GM12878 (cell line): ENCODE data around the gene PLXND1. TPM values are rescaled to one million over a fixed set of nuclear protein-coding genes. Genes with fewer than 3 reads are reported as not detected.

Experiments
- ATAC-seq: fragments of 200-7000 bp; cut with Tn5 transposase; 3 replicates; pipeline ENCODE4 v1.9.1; 2020; ENCODE audit warnings: mild to moderate bottlenecking, moderate library complexity
- BruUV-seq: library from RNA; stranded (reverse); fragments of 400-500 nt; replicated peaks from 2 replicates; lab custom pipeline; 2021; lab: Mats Ljungman, UMichigan
- CTCF ChIA-PET: fragments of 300-600 bp; sonication (Branson Sonifier 250); formaldehyde crosslinking; extraction: SDS; loops from one replicate; lab custom pipeline; 2021; ENCODE audit warnings: inconsistent platforms; lab: Yijun Ruan, JAX
- POLR2A ChIA-PET: fragments of 350-600 bp; formaldehyde crosslinking; extraction: SDS; loops from one replicate; lab custom pipeline; 2021; ENCODE audit warnings: inconsistent platforms; lab: Charles Lee
- RAD21 ChIA-PET: fragments of 300-600 bp; sonication (Branson Sonifier 250); formaldehyde crosslinking; loops from one replicate; lab custom pipeline; 2023; ENCODE audit warnings: antibody characterized with exemption; ENCODE audit not compliant: unreplicated experiment; lab: Charles Lee
- SMC1A ChIA-PET: fragments of 300-600 bp; sonication (Branson Sonifier 250); formaldehyde crosslinking; loops from one replicate; lab custom pipeline; 2023; ENCODE audit not compliant: unreplicated experiment, uncharacterized antibody; lab: Charles Lee
- DNase-seq: peaks from one replicate; pipeline ENCODE4 v3.0.0-alpha.2; 2011; ENCODE audit warnings: low read depth, low spot score
- FAIRE-seq: peaks from 3 replicates; lab custom pipeline; 2011; peaks lifted over from hg19 to GRCh38; lab: Jason Lieb, UNC
- H2AFZ ChIP-seq: 2 replicates; pipeline ENCODE4 v1.6.0; 2011; ENCODE audit warnings: low read depth, low read length, control low read depth; ENCODE audit not compliant: control insufficient read depth
- H3K27ac ChIP-seq: 2 replicates; pipeline ENCODE4 v1.5.1; 2011; ENCODE audit warnings: control low read depth; ENCODE audit not compliant: control insufficient read depth, insufficient read depth
- H3K27me3 ChIP-seq, 2 experiments: replicated peaks in 1 of 2; 2 replicates each; pipeline versions ENCODE4 v1.6.0 to v1.6.1; 2011; ENCODE audit warnings: low read length in 1 of 2; ENCODE audit not compliant: control insufficient read depth in 2 of 2, insufficient read depth in 2 of 2
- H3K36me3 ChIP-seq, 2 experiments: 2 replicates each; pipeline ENCODE4 v1.5.1; 2011; ENCODE audit warnings: low read length in 1 of 2; ENCODE audit not compliant: control insufficient read depth in 2 of 2, insufficient read depth in 2 of 2
- H3K4me1 ChIP-seq: 2 replicates; pipeline ENCODE4 v1.6.1; 2011; ENCODE audit warnings: mild to moderate bottlenecking, low read length, moderate library complexity, mixed read lengths; ENCODE audit not compliant: control insufficient read depth, insufficient read depth
- H3K4me2 ChIP-seq: 2 replicates; pipeline ENCODE4 v1.6.0; 2011; ENCODE audit warnings: control low read depth; ENCODE audit not compliant: control insufficient read depth, insufficient read depth
- H3K4me3 ChIP-seq: fragments of 200-600 bp; sonication (generic); 2 replicates; pipeline ENCODE4 v1.5.1; 2016
- H3K79me2 ChIP-seq: 2 replicates; pipeline ENCODE4 v1.6.0; 2011; ENCODE audit warnings: low read length; ENCODE audit not compliant: control insufficient read depth, insufficient read depth
- H3K9ac ChIP-seq: 2 replicates; pipeline ENCODE4 v1.8.0; 2011; ENCODE audit warnings: low read length, control low read depth, mixed read lengths; ENCODE audit not compliant: control insufficient read depth, insufficient read depth
- H3K9me3 ChIP-seq: replicated peaks from 3 replicates; pipeline ENCODE4 v1.5.1; 2011; ENCODE audit warnings: mild to moderate bottlenecking, low read length; ENCODE audit not compliant: control insufficient read depth, insufficient read depth
- H4K20me1 ChIP-seq: 2 replicates; pipeline ENCODE4 v1.6.0; 2011; ENCODE audit not compliant: control insufficient read depth, insufficient read depth
- BMI1 ChIP-seq: fragments of 450-650 bp; IDR thresholded peaks from 2 replicates; pipeline ENCODE4 v1.6.1; 2016; ENCODE audit warnings: mild to moderate bottlenecking, moderate library complexity, borderline replicate concordance
- CBX5 ChIP-seq: sonication (generic); IDR thresholded peaks from 2 replicates; pipeline ENCODE4 v1.6.1; 2016; ENCODE audit warnings: low read depth, moderate library complexity, mild to moderate bottlenecking, inconsistent platforms
- CHD1 ChIP-seq: IDR thresholded peaks from 2 replicates; pipeline ENCODE4 v1.6.1; 2012; ENCODE audit warnings: low read depth, low read length, improper control_type of control experiment
- GABPA ChIP-seq: IDR thresholded peaks from 2 replicates; pipeline ENCODE4 v1.6.1; 2014; ENCODE audit warnings: antibody characterized with exemption, low read depth, mild to moderate bottlenecking, inconsistent platforms
- NFYB ChIP-seq: IDR thresholded peaks from 2 replicates; pipeline ENCODE4 v1.6.1; 2011; ENCODE audit warnings: low read depth, mild to moderate bottlenecking, low read length, improper control_type of control experiment, moderate library complexity; ENCODE audit not compliant: insufficient read depth
- NR2C2 ChIP-seq: IDR thresholded peaks from 2 replicates; pipeline ENCODE4 v1.6.1; 2011; ENCODE audit warnings: borderline replicate concordance, low read depth; ENCODE audit not compliant: control insufficient read depth, insufficient read length
- REST ChIP-seq: IDR thresholded peaks from 2 replicates; pipeline ENCODE4 v1.6.1; 2012; ENCODE audit warnings: mild to moderate bottlenecking, low read depth, low read length
- SP1 ChIP-seq: IDR thresholded peaks from one replicate; pipeline ENCODE4 v1.6.1; 2011; ENCODE audit warnings: low read depth, low read length
- SREBF2 ChIP-seq: IDR thresholded peaks from 2 replicates; pipeline ENCODE4 v1.6.1; 2012; ENCODE audit warnings: mild to moderate bottlenecking, low read length
- TAF1 ChIP-seq: IDR thresholded peaks from 2 replicates; pipeline ENCODE4 v1.6.1; 2011; ENCODE audit warnings: mild to moderate bottlenecking, low read depth, low read length, borderline replicate concordance
- ZNF274 ChIP-seq: IDR thresholded peaks from one replicate; pipeline ENCODE4 v1.8.0; 2011; ENCODE audit not compliant: insufficient read length, insufficient read depth
- ZSCAN29 ChIP-seq: fragments of 450-650 bp; IDR thresholded peaks from 2 replicates; pipeline ENCODE4 v1.6.1; 2017; ENCODE audit warnings: mild to moderate bottlenecking, moderate library complexity
- WGBS: methylation state at CpG from one replicate; pipeline ENCODE4 v1.1.6; 2016; ENCODE audit warnings: low lambda C conversion rate; ENCODE audit not compliant: insufficient replicate concordance, insufficient coverage; ENCODE audit errors: missing lambda C conversion rate; 5-methylcytosine and 5-hydroxymethylcytosine counted together
- in situ Hi-C: fragments of 300-500 bp; cut with MboI; formaldehyde crosslinking; loops from 9 replicates; pipeline ENCODE4 v1.14.3; 2018; ENCODE audit warnings: mixed read lengths
- intact Hi-C: fragments of 100-400 bp; cut with micrococcal nuclease; formaldehyde crosslinking; loops from one replicate; pipeline ENCODE4 v1.14.2; 2022; ENCODE audit not compliant: unreplicated experiment
- polyA plus RNA-seq, 11 experiments: library from polyadenylated mRNA; depleted of rRNA in 4 of 11; unstranded in 6 of 11; stranded (reverse) in 5 of 11; fragments of >200 nt; fragmentation: Nextera tagmentation in 4 of 11; fragmentation: Illumina TruSeq in 1 of 11; extraction: Ambion mirVana in 4 of 11; extraction: Trizol in 1 of 11; gene quantifications; 1 replicate in 1 of 11; 2 replicates in 10 of 11; pipeline versions ENCODE4 v1.2.1 to v1.2.3, GENCODE V29; 2011 to 2016; ENCODE audit warnings: inconsistent platforms in 2 of 11, missing spikeins in 2 of 11, low read depth in 1 of 11
- total RNA-seq, 4 experiments: library from RNA; depleted of rRNA in 3 of 4; stranded (reverse); fragments of >200 nt in 3 of 4; fragmentation: Illumina TruSeq in 1 of 4; extraction: Trizol in 1 of 4; gene quantifications; 2 replicates each; pipeline versions ENCODE4 v1.2.1 to v1.2.3, GENCODE V29; 2013 to 2021

Gene PLXND1
- total and polyA plus RNA-seq, 10 of the 15 experiments (the other 5 are each of a cell fraction or from before 2014, with no cell fraction given), result 0.01 to 2.3 (median 0.72) TPM; not detected in 7

DNA sequence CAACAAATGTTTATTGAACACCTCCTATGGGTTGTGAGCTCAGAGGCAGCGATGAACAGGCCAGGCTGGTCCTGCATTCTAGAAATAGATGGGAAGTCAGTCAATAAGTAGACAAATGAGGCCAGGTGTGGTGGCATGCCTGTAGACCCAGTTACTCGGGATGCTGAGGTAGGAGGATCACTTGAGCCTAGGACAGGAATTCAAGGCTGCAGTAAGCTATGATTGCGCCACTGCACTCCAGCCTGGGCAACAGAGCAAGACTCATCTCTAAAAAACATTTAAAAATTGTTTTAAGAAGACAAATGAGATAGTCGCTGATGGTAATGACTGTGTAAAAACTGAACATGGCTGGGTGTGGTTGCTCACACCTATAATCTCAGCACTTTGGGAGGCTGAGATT lies 82.4 kb downstream of the PLXND1 start:
- 91% methylated on average over 4 of the region's 4 CpGs for WGBS
- ATAC-seq, result no peak
- intact Hi-C loops, result no loop called here

More for the DNA sequence above, 82.4 kb downstream of the PLXND1 start:
- H3K9ac ChIP-seq, result no peak overlapping the region
- no peak overlapping the region for H3K4me2 ChIP-seq
- H3K27ac ChIP-seq, result no peak overlapping the region
- ChIA-PET RAD21 (interaction anchor here (1.8 kb wide), 1 partner anchor 11 kb away, joined by 3 read pairs; no protein-coding TSS in a partner anchor), POLR2A (no interaction called here), CTCF (no interaction called here), SMC1A (interaction anchor here (1.0 to 3.6 kb wide), 2 partner anchors 11 to 24 kb away, joined by 4 to 11 read pairs; no protein-coding TSS in a partner anchor)
- H3K79me2 ChIP-seq, result no peaks in the 10 kb centered on the region
- H3K36me3 ChIP-seq, result no peaks in the 10 kb centered on the region
- no peak overlapping the region for H2AFZ ChIP-seq
- in situ Hi-C loops, result no loop called here
- TF ChIP-seq BMI1 (no peak), SP1 (no peak), NFYB (no peak), ZNF274 (no peak), NR2C2 (no peak), CHD1 (no peak), SREBF2 (no peak), GABPA (no peak), REST (no peak), TAF1 (no peak), ZSCAN29 (no peak), CBX5 (no peak)
- H3K27me3 ChIP-seq, result no peaks in the 10 kb centered on the region
- H3K9me3 ChIP-seq, result no peaks in the 10 kb centered on the region
- DNase-seq, result no peak
- no peak for FAIRE-seq
- H3K4me1 ChIP-seq, result peaks cover 12% of the 10 kb centered on the region
- no TSS peak for BruUV-seq
- H3K4me3 ChIP-seq, result no peak overlapping the region
- no peaks in the 10 kb centered on the region for H4K20me1 ChIP-seq
